GM21576 (cell line): ENCODE data around the gene ARHGEF4.

Experiments used
- ATAC-seq: cut with Tn5 transposase; IDR thresholded peaks from one replicate; pipeline ENCODE4 v1.9.1; 2021; ENCODE audit warnings: mild to moderate bottlenecking, moderate library complexity; ENCODE audit not compliant: unreplicated experiment

The ARHGEF4 gene

GRCh38 chr2:131045286-131046027, 208.7 kb downstream of the ARHGEF4 start:
- no peak for ATAC-seq

- no peak for ATAC-seq
Observed at GRCh38 chr2:131046028-131046917, 209.6 kb downstream of the ARHGEF4 start.

- ATAC-seq = no peak
Observed at GRCh38 chr2:131046918-131047652, 210.4 kb downstream of the ARHGEF4 start.

GRCh38 chr2:131047920-131048560, 211.3 kb downstream of the ARHGEF4 start:
- no peak for ATAC-seq

- ATAC-seq = no peak
Observed at GRCh38 chr2:131048641-131049040, 211.9 kb downstream of the ARHGEF4 start.

- no peak for ATAC-seq
Observed at GRCh38 chr2:131049150-131049718, 212.5 kb downstream of the ARHGEF4 start.

- ATAC-seq = no peak
Observed at GRCh38 chr2:131050896-131051295, 214.2 kb downstream of the ARHGEF4 start.

GRCh38 chr2:131052741-131053263, 216.1 kb downstream of the ARHGEF4 start:
- ATAC-seq = no peak

- ATAC-seq = no peak
Observed at GRCh38 chr2:131054488-131054887, 217.8 kb downstream of the ARHGEF4 start.

- ATAC-seq = no peak
Observed at GRCh38 chr2:131055169-131056065, 218.7 kb downstream of the ARHGEF4 start.

- ATAC-seq = no peak
Observed at GRCh38 chr2:131056204-131056931, 219.7 kb downstream of the ARHGEF4 start.

GRCh38 chr2:131056932-131057287, 220.2 kb downstream of the ARHGEF4 start:
- ATAC-seq = no peak

- no peak for ATAC-seq
Observed at GRCh38 chr2:131058214-131058843, 221.6 kb downstream of the ARHGEF4 start.

GRCh38 chr2:131058920-131059319, 222.2 kb downstream of the ARHGEF4 start:
- ATAC-seq = no peak

- no peak for ATAC-seq
Observed at GRCh38 chr2:131063501-131064283, 227.0 kb downstream of the ARHGEF4 start.

GRCh38 chr2:131064589-131065512, 228.1 kb downstream of the ARHGEF4 start:
- ATAC-seq = no peak
